HepG2 (cell line): ENCODE data around the gene FRMD6.

ENCODE experiments used
- MZF1 ChIP-seq: sonication (generic); formaldehyde crosslinking; IDR thresholded peaks from 2 replicates; pipeline ENCODE4 v1.8.1; 2023; ENCODE audit warnings: mild to moderate bottlenecking, missing genetic modification reagents, borderline replicate concordance
- SUZ12 ChIP-seq: fragments of 150-350 bp; IDR thresholded peaks from 2 replicates; pipeline ENCODE4 v1.6.1; 2014; ENCODE audit warnings: low read depth, low read length
- ZFP90 ChIP-seq: sonication (generic); formaldehyde crosslinking; IDR thresholded peaks from 2 replicates; pipeline ENCODE4 v1.8.0; 2022; ENCODE audit warnings: missing genetic modification reagents, mild to moderate bottlenecking, inconsistent platforms, borderline replicate concordance

DNA sequence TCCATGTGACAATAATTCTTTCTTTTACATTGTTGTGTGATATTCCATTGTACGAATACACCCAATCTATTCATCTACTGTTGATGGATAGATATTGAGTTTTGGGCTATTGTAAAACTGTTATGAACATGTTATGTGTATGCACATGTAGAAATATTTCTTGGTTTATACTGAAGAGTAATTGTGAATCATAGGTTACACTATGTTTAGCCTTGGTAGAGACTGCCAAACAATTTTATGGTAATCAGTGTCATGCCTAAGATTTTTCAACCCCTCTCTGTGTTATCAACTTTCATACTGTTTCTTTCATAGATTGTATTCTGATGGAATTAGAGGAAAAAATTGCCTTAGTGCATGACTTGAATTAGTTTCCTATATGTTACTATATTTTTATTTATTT lies 39.5 kb downstream of the FRMD6 start:
- TF ChIP-seq SUZ12 (no peak), ZFP90 (CRISPR knock-in tag) (no peak), MZF1 (CRISPR knock-in tag) (no peak)
